HepG2 (cell line): ENCODE measurements around the gene TTLL1. TPM values are rescaled to one million over a fixed set of nuclear protein-coding genes. Genes with fewer than 3 reads are reported as not detected.

ENCODE experiments used
- ATAC-seq: fragments of 200-7000 bp; cut with Tn5 transposase; 3 replicates; pipeline ENCODE4 v1.9.1; 2020; ENCODE audit warnings: mild to moderate bottlenecking, moderate library complexity
- BruUV-seq: library from RNA; stranded (reverse); fragments of 400-500 nt; replicated peaks from 2 replicates; lab custom pipeline; 2021; lab: Mats Ljungman, UMichigan
- CTCF ChIA-PET: fragments of 300-600 bp; formaldehyde crosslinking; extraction: SDS; loops from one replicate; lab custom pipeline; 2021; ENCODE audit warnings: low total read pairs, inconsistent platforms, low intra/inter-chr PET ratio; lab: Yijun Ruan, JAX
- POLR2A ChIA-PET: fragments of 350-600 bp; sonication (Branson Sonifier 250); formaldehyde crosslinking; loops from one replicate; lab custom pipeline; 2020; ENCODE audit warnings: antibody characterized with exemption, inconsistent platforms; lab: Yijun Ruan, JAX
- DNase-seq: peaks from one replicate; pipeline ENCODE4 v3.0.0-alpha.2; 2015; ENCODE audit warnings: low spot score
- FAIRE-seq: peaks from 3 replicates; lab custom pipeline; 2011; peaks lifted over from hg19 to GRCh38; lab: Jason Lieb, UNC
- H2AFZ ChIP-seq: one replicate; pipeline ENCODE4 v1.6.1; 2011; ENCODE audit warnings: low read length, inconsistent platforms
- H3K27ac ChIP-seq: fragments of 300-600 bp; 3 replicates; pipeline ENCODE4 v1.8.0; 2011; ENCODE audit warnings: mixed run types, mild to moderate bottlenecking, mixed read lengths, low read length, inconsistent platforms; ENCODE audit not compliant: insufficient read depth; ENCODE audit errors: extremely low read length
- H3K27me3 ChIP-seq, 2 experiments: fragments of 200-600 bp in 1 of 2; 2 replicates in 1 of 2; 3 replicates in 1 of 2; pipeline versions ENCODE4 v1.6.0 to v1.8.0; 2011; ENCODE audit warnings: low read length in 2 of 2, mild to moderate bottlenecking in 2 of 2, moderate library complexity in 2 of 2, inconsistent platforms in 1 of 2; ENCODE audit not compliant: insufficient read depth in 2 of 2, control insufficient read depth in 1 of 2
- H3K36me3 ChIP-seq, 2 experiments: fragments of 200-600 bp in 1 of 2; replicated peaks in 1 of 2; 2 replicates in 1 of 2; 3 replicates in 1 of 2; pipeline versions ENCODE4 v1.5.1 to v1.8.0; 2011; ENCODE audit warnings: low read length in 2 of 2, inconsistent platforms in 1 of 2; ENCODE audit not compliant: insufficient read depth in 2 of 2, control insufficient read depth in 1 of 2
- H3K4me1 ChIP-seq: 2 replicates; pipeline ENCODE4 v1.5.1; 2012; ENCODE audit warnings: low read length, inconsistent platforms; ENCODE audit not compliant: insufficient read depth
- H3K4me2 ChIP-seq: 2 replicates; pipeline ENCODE4 v1.6.0; 2011; ENCODE audit warnings: low read depth, low read length, inconsistent platforms
- H3K4me3 ChIP-seq, 3 experiments: fragments of 200-600 bp in 1 of 3; sonication (generic), shearing (Covaris generic) in 1 of 3; replicated peaks in 1 of 3; 2 replicates each; pipeline ENCODE4 v1.5.1; 2011 to 2016; ENCODE audit warnings: low read length in 3 of 3, inconsistent platforms in 2 of 3, low read depth in 2 of 3, mild to moderate bottlenecking in 2 of 3, control low read depth in 1 of 3, mixed read lengths in 1 of 3; ENCODE audit not compliant: insufficient read depth in 1 of 3
- H3K79me2 ChIP-seq: one replicate; pipeline ENCODE4 v1.6.1; 2011; ENCODE audit warnings: low read length, inconsistent platforms; ENCODE audit not compliant: insufficient read depth
- H3K9ac ChIP-seq: 2 replicates; pipeline ENCODE4 v1.6.0; 2011; ENCODE audit warnings: mild to moderate bottlenecking, low read depth, low read length, inconsistent platforms; ENCODE audit not compliant: insufficient read depth
- H3K9me3 ChIP-seq: 2 replicates; pipeline ENCODE4 v1.5.1; 2012; ENCODE audit warnings: mild to moderate bottlenecking, low read length
- H4K20me1 ChIP-seq: 2 replicates; pipeline ENCODE4 v1.6.0; 2011; ENCODE audit warnings: inconsistent platforms, mild to moderate bottlenecking, low read length, moderate library complexity; ENCODE audit not compliant: insufficient read depth
- ADNP ChIP-seq: sonication (generic); formaldehyde crosslinking; IDR thresholded peaks from 2 replicates; pipeline ENCODE4 v1.4.0; 2020; ENCODE audit warnings: missing genetic modification reagents
- EP300 ChIP-seq, 3 experiments: sonication (generic) in 1 of 3; formaldehyde crosslinking in 1 of 3; IDR thresholded peaks; 2 replicates each; pipeline versions ENCODE4 v1.5.1 to v1.6.1; 2011 to 2020; ENCODE audit warnings: low read depth in 2 of 3, low read length in 2 of 3, borderline replicate concordance in 1 of 3, improper control_type of control experiment in 1 of 3, mild to moderate bottlenecking in 1 of 3, missing genetic modification reagents in 1 of 3, moderate library complexity in 1 of 3
- FOXA1 ChIP-seq, 2 experiments: fragments of 450-650 bp in 1 of 2; sonication (generic) in 1 of 2; formaldehyde crosslinking in 1 of 2; IDR thresholded peaks; 2 replicates each; pipeline versions ENCODE4 v1.4.0 to v1.6.1; 2016 to 2020; ENCODE audit warnings: missing genetic modification reagents in 1 of 2
- FOXO1 ChIP-seq: sonication (generic); formaldehyde crosslinking; IDR thresholded peaks from 2 replicates; pipeline ENCODE4 v1.4.0; 2020; ENCODE audit warnings: missing genetic modification reagents
- GATAD2A ChIP-seq: IDR thresholded peaks from 2 replicates; pipeline ENCODE4 v1.6.1; 2016
- IRF2 ChIP-seq: IDR thresholded peaks from 2 replicates; pipeline ENCODE4 v1.6.1; 2018; ENCODE audit warnings: missing genetic modification reagents, missing compliant biosample characterization
- KDM1A ChIP-seq: IDR thresholded peaks from 2 replicates; pipeline ENCODE4 v1.6.1; 2016; ENCODE audit warnings: missing compliant biosample characterization
- MAFG ChIP-seq: sonication (generic); formaldehyde crosslinking; IDR thresholded peaks from 2 replicates; pipeline ENCODE4 v1.5.1; 2020; ENCODE audit warnings: mild to moderate bottlenecking, missing genetic modification reagents
- MBD4 ChIP-seq: IDR thresholded peaks from 2 replicates; pipeline ENCODE4 v1.6.1; 2012; ENCODE audit warnings: low read length, inconsistent platforms, borderline replicate concordance
- NKX3-1 ChIP-seq: sonication (generic); formaldehyde crosslinking; IDR thresholded peaks from 2 replicates; pipeline ENCODE4 v1.5.0; 2020; ENCODE audit warnings: missing genetic modification reagents
- PHF5A ChIP-seq: IDR thresholded peaks from one replicate; pipeline ENCODE4 v1.6.1; 2018; ENCODE audit warnings: low read depth, missing genetic modification reagents; ENCODE audit not compliant: unreplicated experiment
- SKI ChIP-seq: fragments of 450-650 bp; IDR thresholded peaks from one replicate; pipeline ENCODE4 v1.6.1; 2018; ENCODE audit warnings: mild to moderate bottlenecking; ENCODE audit not compliant: partially characterized antibody
- SMARCC2 ChIP-seq: fragments of 450-650 bp; IDR thresholded peaks from 2 replicates; pipeline ENCODE4 v1.6.1; 2017; ENCODE audit warnings: antibody characterized with exemption, mild to moderate bottlenecking
- SP2 ChIP-seq: sonication (generic); formaldehyde crosslinking; IDR thresholded peaks from 2 replicates; pipeline ENCODE4 v1.5.1; 2020; ENCODE audit warnings: mild to moderate bottlenecking, missing genetic modification reagents
- SRF ChIP-seq: IDR thresholded peaks from 2 replicates; pipeline ENCODE4 v1.6.1; 2011; ENCODE audit warnings: mild to moderate bottlenecking, low read depth, low read length, moderate library complexity
- ZEB1 ChIP-seq: IDR thresholded peaks from 2 replicates; pipeline ENCODE4 v1.6.1; 2012; ENCODE audit warnings: mild to moderate bottlenecking, low read depth, inconsistent platforms; ENCODE audit not compliant: insufficient replicate concordance
- ZMYM3 ChIP-seq: sonication (generic); formaldehyde crosslinking; IDR thresholded peaks from 2 replicates; pipeline ENCODE4 v1.5.1; 2020; ENCODE audit warnings: mild to moderate bottlenecking, missing genetic modification reagents
- ZNF124 ChIP-seq: sonication (generic); formaldehyde crosslinking; IDR thresholded peaks from 2 replicates; pipeline ENCODE4 v1.4.0; 2020; ENCODE audit warnings: missing genetic modification reagents
- ZNF333 ChIP-seq: sonication (generic); formaldehyde crosslinking; IDR thresholded peaks from 2 replicates; pipeline ENCODE4 v1.4.0; 2020; ENCODE audit warnings: mild to moderate bottlenecking, missing genetic modification reagents, borderline replicate concordance
- ZNF713 ChIP-seq: sonication (generic); formaldehyde crosslinking; IDR thresholded peaks from 2 replicates; pipeline ENCODE4 v1.4.0; 2020; ENCODE audit warnings: mild to moderate bottlenecking, missing genetic modification reagents
- ZNF720 ChIP-seq: sonication (generic); formaldehyde crosslinking; IDR thresholded peaks from 2 replicates; pipeline ENCODE4 v1.4.0; 2020; ENCODE audit warnings: missing genetic modification reagents
- ZNF777 ChIP-seq: sonication (generic); formaldehyde crosslinking; IDR thresholded peaks from 2 replicates; pipeline ENCODE4 v1.4.0; 2020; ENCODE audit warnings: missing genetic modification reagents
- ZNF878 ChIP-seq: sonication (generic); formaldehyde crosslinking; IDR thresholded peaks from 2 replicates; pipeline ENCODE4 v1.8.1; 2023; ENCODE audit warnings: mild to moderate bottlenecking, missing genetic modification reagents, moderate library complexity
- WGBS: methylation state at CpG from one replicate; pipeline ENCODE4 v1.1.6; 2017; ENCODE audit warnings: low lambda C conversion rate; 5-methylcytosine and 5-hydroxymethylcytosine counted together
- in situ Hi-C: cut with HindIII; loops from 2 replicates; pipeline ENCODE4 v1.10.0; 2017; ENCODE audit warnings: low pct_unique_long_range_greater_than_20kb; ENCODE audit not compliant: extremely low pct_ligation_motif_present
- intact Hi-C: fragments of 100-400 bp; cut with micrococcal nuclease; formaldehyde crosslinking; loops from one replicate; pipeline ENCODE4 v1.10.0; 2022; ENCODE audit not compliant: unreplicated experiment
- polyA plus RNA-seq, 8 experiments: library from polyadenylated mRNA; depleted of rRNA in 3 of 8; stranded (reverse) in 7 of 8; unstranded in 1 of 8; fragments of >200 nt; fragmentation: Illumina TruSeq in 4 of 8; extraction: Trizol in 4 of 8; gene quantifications; 2 replicates each; pipeline versions ENCODE4 v1.2.1 to v1.2.3, GENCODE V29; 2011 to 2016; ENCODE audit warnings: low read depth in 4 of 8, missing spikeins in 1 of 8, mixed read lengths in 1 of 8; ENCODE audit not compliant: insufficient read depth in 1 of 8
- total RNA-seq, 5 experiments: library from RNA; depleted of rRNA; stranded (reverse); fragments of >200 nt; fragmentation: Illumina TruSeq; extraction: Trizol; gene quantifications; 2 replicates each; pipeline ENCODE4 v1.2.3, GENCODE V29; 2016; ENCODE audit warnings: low read depth in 1 of 5
- TF ChIP-seq, protein P1 (sequence below): sonication (generic); formaldehyde crosslinking; conservative IDR thresholded peaks from 2 replicates; pipeline ENCODE4 v1.4.0; 2020; ENCODE audit warnings: mild to moderate bottlenecking, missing genetic modification reagents, moderate library complexity
- TF ChIP-seq, protein P2 (sequence below): IDR thresholded peaks from 2 replicates; pipeline ENCODE4 v1.6.1; 2016; ENCODE audit warnings: low read depth, borderline replicate concordance

TTLL1 gene
- total and polyA plus RNA-seq, 2 of the 13 experiments (the other 11 are each of a cell fraction or from before 2014, with no cell fraction given), result 1.6 to 5.3 TPM

DNA sequence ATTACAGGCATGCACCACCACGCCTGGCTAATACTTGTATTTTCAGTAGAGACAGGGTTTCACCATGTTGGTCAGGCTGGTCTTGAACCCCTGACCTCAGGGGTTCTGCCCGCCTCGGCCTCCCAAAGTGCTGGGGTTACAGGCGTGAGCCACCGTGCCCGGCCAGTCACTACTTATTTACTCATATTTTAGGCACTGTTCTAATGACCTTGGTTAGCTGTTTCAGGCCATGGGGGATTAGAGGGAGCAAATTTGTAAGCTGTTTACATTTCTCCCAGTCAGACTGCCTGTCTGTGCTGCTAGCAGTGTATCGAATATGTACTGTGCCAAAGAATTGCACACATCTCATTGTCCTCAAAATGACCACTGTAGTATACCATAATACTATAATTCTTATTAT is 41.6 kb downstream of the TTLL1 start:
- Histone ChIP-seq H2AFZ (no peak overlapping the region), H4K20me1 (no peaks in the 10 kb centered on the region), H3K4me3 (no peak overlapping the region), H3K4me1 (peaks cover 32% of the 10 kb centered on the region), H3K4me2 (no peak overlapping the region), H3K79me2 (no peaks in the 10 kb centered on the region), H3K36me3 (no peaks in the 10 kb centered on the region), H3K27ac (no peak overlapping the region), H3K9ac (no peak overlapping the region), H3K9me3 (no peaks in the 10 kb centered on the region), H3K27me3 (no peaks in the 10 kb centered on the region)
- intact Hi-C loops (no loop called here), in situ Hi-C loops (no loop called here)
- ATAC-seq (peak; percentile 52), DNase-seq (peak; percentile 78), FAIRE-seq (no peak)
- 45% methylated on average over 2 of the region's 7 CpGs for WGBS
- ChIA-PET POLR2A (interaction anchor here (1.2 kb wide), 1 partner anchor 53 kb away, joined by 6 read pairs; no protein-coding TSS in a partner anchor), CTCF (no interaction called here)
- BruUV-seq, result no TSS peak
- no peak for TF ChIP-seq NKX3-1 (CRISPR knock-in tag)
- TF ChIP-seq ZNF878, result peak; percentile 37; the same call in 1 of the 2 replicates
- TF ChIP-seq IRF2 (CRISPR knock-in tag), result no peak
- TF ChIP-seq SRF, result no peak
- TF ChIP-seq ZMYM3, result peak; percentile 90
- no peak for TF ChIP-seq MAFG (CRISPR knock-in tag)
- no peak for TF ChIP-seq ZEB1
- no peak for TF ChIP-seq ZNF777 (CRISPR knock-in tag)
- no peak for TF ChIP-seq ZNF124 (CRISPR knock-in tag)
- 0 out of 2 replicates have a peak, but pooled peaks have one; percentile 37 for TF ChIP-seq KDM1A
- TF ChIP-seq MBD4, result no peak
- peak; percentile 26 for TF ChIP-seq PHF5A (CRISPR knock-in tag)
- TF ChIP-seq, protein P1, sequence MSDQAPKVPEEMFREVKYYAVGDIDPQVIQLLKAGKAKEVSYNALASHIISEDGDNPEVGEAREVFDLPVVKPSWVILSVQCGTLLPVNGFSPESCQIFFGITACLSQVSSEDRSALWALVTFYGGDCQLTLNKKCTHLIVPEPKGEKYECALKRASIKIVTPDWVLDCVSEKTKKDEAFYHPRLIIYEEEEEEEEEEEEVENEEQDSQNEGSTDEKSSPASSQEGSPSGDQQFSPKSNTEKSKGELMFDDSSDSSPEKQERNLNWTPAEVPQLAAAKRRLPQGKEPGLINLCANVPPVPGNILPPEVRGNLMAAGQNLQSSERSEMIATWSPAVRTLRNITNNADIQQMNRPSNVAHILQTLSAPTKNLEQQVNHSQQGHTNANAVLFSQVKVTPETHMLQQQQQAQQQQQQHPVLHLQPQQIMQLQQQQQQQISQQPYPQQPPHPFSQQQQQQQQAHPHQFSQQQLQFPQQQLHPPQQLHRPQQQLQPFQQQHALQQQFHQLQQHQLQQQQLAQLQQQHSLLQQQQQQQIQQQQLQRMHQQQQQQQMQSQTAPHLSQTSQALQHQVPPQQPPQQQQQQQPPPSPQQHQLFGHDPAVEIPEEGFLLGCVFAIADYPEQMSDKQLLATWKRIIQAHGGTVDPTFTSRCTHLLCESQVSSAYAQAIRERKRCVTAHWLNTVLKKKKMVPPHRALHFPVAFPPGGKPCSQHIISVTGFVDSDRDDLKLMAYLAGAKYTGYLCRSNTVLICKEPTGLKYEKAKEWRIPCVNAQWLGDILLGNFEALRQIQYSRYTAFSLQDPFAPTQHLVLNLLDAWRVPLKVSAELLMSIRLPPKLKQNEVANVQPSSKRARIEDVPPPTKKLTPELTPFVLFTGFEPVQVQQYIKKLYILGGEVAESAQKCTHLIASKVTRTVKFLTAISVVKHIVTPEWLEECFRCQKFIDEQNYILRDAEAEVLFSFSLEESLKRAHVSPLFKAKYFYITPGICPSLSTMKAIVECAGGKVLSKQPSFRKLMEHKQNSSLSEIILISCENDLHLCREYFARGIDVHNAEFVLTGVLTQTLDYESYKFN (CRISPR knock-in tag), result 0 out of 2 replicates have a peak, but pooled peaks have one; percentile 13
- peak; percentile 25; the same call in 1 of the 2 replicates for TF ChIP-seq GATAD2A (CRISPR knock-in tag)
- TF ChIP-seq EP300 (IDR thresholded peaks at IDR 0.05; ENCODE audit: low read depth in 2 of 2, low read length in 2 of 2), result 0 out of 4 replicates have a peak, but pooled peaks of 1 of the 2 experiments have one; percentile 32
- no peak for TF ChIP-seq EP300 (CRISPR knock-in tag; IDR thresholded peaks at IDR 0.05; ENCODE audit: borderline replicate concordance)
- peak; percentile 95 for TF ChIP-seq ADNP (CRISPR knock-in tag)
- TF ChIP-seq FOXO1 (CRISPR knock-in tag), result peak; percentile 35; the same call in 1 of the 2 replicates
- no peak; the same call in 1 of the 2 replicates for TF ChIP-seq FOXA1 (IDR thresholded peaks at IDR 0.05)
- TF ChIP-seq FOXA1 (CRISPR knock-in tag; IDR thresholded peaks at IDR 0.05), result peak; percentile 81
- TF ChIP-seq ZNF333 (CRISPR knock-in tag), result no peak
- TF ChIP-seq ZNF713, result no peak
- no peak for TF ChIP-seq ZNF720 (CRISPR knock-in tag)
- no peak for TF ChIP-seq SMARCC2
- TF ChIP-seq, protein P2, sequence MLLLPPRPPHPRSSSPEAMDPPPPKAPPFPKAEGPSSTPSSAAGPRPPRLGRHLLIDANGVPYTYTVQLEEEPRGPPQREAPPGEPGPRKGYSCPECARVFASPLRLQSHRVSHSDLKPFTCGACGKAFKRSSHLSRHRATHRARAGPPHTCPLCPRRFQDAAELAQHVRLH, result no peak
- TF ChIP-seq SP2 (CRISPR knock-in tag), result no peak
- TF ChIP-seq SKI, result peak; percentile 35
